GM12891 (cell line): ENCODE measurements around the gene SULT2A1.

ENCODE experiments used
- PAX5 ChIP-seq: IDR thresholded peaks from 2 replicates; pipeline ENCODE4 v1.6.1; 2011; ENCODE audit warnings: low read length, moderate library complexity, mild to moderate bottlenecking; ENCODE audit not compliant: insufficient read depth, severe bottlenecking
- POLR2A ChIP-seq: IDR thresholded peaks from 2 replicates; pipeline ENCODE4 v1.6.1; 2011; ENCODE audit warnings: low read depth, low read length, control low read depth
- POLR2AphosphoS5 ChIP-seq: IDR thresholded peaks from 2 replicates; pipeline ENCODE4 v1.6.1; 2011; ENCODE audit warnings: low read depth, low read length, control low read depth
- POU2F2 ChIP-seq: IDR thresholded peaks from 2 replicates; pipeline ENCODE4 v1.6.1; 2011; ENCODE audit warnings: low read depth, mild to moderate bottlenecking, control low read depth, low read length, moderate library complexity
- SPI1 ChIP-seq: IDR thresholded peaks from 2 replicates; pipeline ENCODE4 v1.6.1; 2011; ENCODE audit warnings: low read depth, low read length, control low read depth
- TAF1 ChIP-seq: IDR thresholded peaks from 2 replicates; pipeline ENCODE4 v1.6.1; 2011; ENCODE audit warnings: low read depth, low read length, control low read depth

- TF ChIP-seq POLR2A (no peak), TAF1 (no peak), POLR2AphosphoS5 (no peak), POU2F2 (no peak), SPI1 (no peak), PAX5 (no peak)
Observed at GRCh38 chr19:47826800-47827199, 59.3 kb downstream of the SULT2A1 start.
